ENCODE data around the gene SEC63.

DNA sequence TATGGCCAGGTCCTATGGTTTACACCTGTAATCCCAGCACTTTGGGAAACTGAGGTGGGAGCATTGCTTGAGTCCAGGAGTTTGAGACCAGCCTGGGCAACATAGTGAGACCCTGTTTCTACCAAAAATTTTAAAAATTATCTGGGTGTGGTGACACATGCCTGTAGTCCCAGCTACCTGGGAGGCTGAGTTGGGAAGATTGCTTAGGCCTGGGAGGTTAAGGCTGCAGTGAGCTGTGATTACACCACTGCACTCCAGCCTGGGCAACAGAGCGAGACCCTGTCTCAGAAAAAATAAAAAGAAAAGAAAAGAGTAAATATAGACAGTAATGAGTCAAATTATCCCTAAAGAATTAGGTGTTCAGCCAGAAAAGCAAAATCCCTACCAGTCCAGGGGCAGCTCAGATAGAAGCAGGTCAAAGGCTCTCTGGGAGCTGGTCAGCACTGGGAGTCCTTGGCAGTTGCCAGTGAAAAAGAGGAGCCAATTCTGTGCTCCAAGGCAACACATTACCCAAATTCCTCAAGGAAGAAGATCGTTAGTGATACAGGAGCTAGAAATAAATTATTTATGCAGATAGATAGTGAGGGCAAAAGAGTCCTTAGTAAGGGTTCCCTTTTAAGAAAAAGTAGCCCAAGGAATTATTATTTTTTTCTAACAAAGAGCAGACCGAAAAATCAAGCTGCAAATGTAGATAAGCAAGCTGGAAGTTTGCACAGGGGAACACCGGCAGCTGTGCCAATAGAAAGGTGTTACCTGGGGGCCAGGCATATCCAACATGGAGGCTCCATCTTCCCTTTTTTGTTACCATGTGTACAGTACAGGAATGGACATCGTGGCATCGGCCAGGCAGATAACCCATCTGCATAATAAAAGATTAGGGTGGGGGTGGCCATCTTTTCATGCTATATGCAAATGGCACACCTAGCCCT is 31.4 kb upstream of the SEC63 start:
- TF ChIP-seq SMC3 (IDR thresholded peaks at IDR 0.05; ENCODE audit: low read depth, low read length) (no peak), RFX5 (IDR thresholded peaks at IDR 0.05; ENCODE audit: low read length) (no peak), POLR2AphosphoS5 (IDR thresholded peaks at IDR 0.05; ENCODE audit: low read depth, low read length) (no peak), CHD2 (IDR thresholded peaks at IDR 0.05; ENCODE audit: low read length, partially characterized antibody) (no peak)
- TF ChIP-seq, protein P1, sequence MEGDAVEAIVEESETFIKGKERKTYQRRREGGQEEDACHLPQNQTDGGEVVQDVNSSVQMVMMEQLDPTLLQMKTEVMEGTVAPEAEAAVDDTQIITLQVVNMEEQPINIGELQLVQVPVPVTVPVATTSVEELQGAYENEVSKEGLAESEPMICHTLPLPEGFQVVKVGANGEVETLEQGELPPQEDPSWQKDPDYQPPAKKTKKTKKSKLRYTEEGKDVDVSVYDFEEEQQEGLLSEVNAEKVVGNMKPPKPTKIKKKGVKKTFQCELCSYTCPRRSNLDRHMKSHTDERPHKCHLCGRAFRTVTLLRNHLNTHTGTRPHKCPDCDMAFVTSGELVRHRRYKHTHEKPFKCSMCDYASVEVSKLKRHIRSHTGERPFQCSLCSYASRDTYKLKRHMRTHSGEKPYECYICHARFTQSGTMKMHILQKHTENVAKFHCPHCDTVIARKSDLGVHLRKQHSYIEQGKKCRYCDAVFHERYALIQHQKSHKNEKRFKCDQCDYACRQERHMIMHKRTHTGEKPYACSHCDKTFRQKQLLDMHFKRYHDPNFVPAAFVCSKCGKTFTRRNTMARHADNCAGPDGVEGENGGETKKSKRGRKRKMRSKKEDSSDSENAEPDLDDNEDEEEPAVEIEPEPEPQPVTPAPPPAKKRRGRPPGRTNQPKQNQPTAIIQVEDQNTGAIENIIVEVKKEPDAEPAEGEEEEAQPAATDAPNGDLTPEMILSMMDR (IDR thresholded peaks at IDR 0.05) = no peak

Data from SK-N-SH (cell line).